IPS DF 6.9 (cell line): ENCODE data around the gene TNNT1.
A peak's percentile ranks its signal among the peaks of the same experiment; 100 is the strongest.

ENCODE experiments used
- DNase-seq: peaks from one replicate; pipeline ENCODE4 v3.0.0-alpha.2; 2013; ENCODE audit warnings: low read depth, low spot score
- H3K27ac ChIP-seq: one replicate; pipeline ENCODE4 v1.5.1; 2013; ENCODE audit warnings: low read length, control low read depth
- H3K27me3 ChIP-seq: 2 replicates; pipeline ENCODE4 v1.6.1; 2013; ENCODE audit warnings: mild to moderate bottlenecking, low read length; ENCODE audit not compliant: control insufficient read depth, insufficient read depth
- H3K36me3 ChIP-seq: 2 replicates; pipeline ENCODE4 v1.6.1; 2013; ENCODE audit warnings: low read length; ENCODE audit not compliant: control insufficient read depth, insufficient read depth
- H3K4me1 ChIP-seq: 2 replicates; pipeline ENCODE4 v1.6.1; 2013; ENCODE audit warnings: low read length; ENCODE audit not compliant: control insufficient read depth, insufficient read depth
- H3K4me3 ChIP-seq: 2 replicates; pipeline ENCODE4 v1.5.1; 2013; ENCODE audit warnings: mild to moderate bottlenecking, low read length
- H3K9me3 ChIP-seq: 2 replicates; pipeline ENCODE4 v1.6.1; 2013; ENCODE audit warnings: low read length, inconsistent platforms; ENCODE audit not compliant: control insufficient read depth, insufficient read depth
- WGBS: extraction: QIAGEN DNeasy Blood & Tissue Kit; methylation state at CpG from one replicate; pipeline ENCODE4 v1.1.7; 2013; ENCODE audit warnings: mixed read lengths, missing lambda C conversion rate; ENCODE audit not compliant: insufficient read length, insufficient coverage; 5-methylcytosine and 5-hydroxymethylcytosine counted together

TNNT1 gene, protein sequence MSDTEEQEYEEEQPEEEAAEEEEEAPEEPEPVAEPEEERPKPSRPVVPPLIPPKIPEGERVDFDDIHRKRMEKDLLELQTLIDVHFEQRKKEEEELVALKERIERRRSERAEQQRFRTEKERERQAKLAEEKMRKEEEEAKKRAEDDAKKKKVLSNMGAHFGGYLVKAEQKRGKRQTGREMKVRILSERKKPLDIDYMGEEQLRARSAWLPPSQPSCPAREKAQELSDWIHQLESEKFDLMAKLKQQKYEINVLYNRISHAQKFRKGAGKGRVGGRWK

DNA sequence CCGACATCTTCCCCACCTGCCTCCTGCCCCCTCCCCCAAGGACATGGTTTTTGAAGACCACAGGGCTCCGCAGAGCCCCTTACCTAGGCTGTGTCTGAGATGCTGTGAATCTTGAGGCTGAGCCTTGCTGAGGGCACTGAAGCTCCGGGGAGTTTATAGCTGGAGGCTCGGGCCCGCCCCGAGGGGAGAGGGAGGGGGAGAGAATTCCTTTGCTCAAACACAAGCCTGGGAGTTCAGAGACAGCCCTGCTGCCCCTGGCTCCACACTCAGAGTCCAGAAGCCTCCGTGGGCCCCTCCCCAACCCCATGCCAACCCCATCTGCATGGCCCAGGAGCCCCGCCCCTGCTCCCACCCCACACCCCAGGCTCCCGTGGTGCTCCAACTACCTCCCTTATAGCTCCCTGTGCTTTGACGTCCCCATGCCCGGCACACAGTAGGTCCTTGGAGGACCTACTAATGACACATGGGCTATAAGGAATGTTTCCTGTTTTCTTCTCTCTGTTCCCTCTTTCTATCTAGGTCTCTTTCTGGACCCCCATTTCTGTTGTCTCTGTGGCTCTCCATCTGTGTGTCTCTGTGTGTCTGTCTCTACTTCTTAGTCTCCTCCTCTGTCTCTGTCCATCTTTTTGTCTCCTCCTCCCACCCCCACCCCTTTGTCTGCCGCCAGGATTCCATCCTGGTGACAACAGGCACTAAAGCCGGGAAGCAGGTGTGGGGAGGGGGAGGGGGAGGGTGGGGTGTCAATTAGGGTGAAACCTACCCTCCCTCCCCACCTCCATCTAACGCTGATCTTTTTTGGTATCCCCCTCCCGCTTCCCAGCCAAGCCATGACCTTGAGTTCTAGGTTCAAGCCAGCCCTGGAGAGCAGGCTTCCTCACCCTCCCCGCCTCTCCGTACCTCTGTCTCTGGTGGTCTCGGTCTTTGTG lies at the start of gene TNNT1:
TSS of gene TNNT1 (minus strand) at position 129 of the 926 bp plus-strand sequence. CDS start 2,049 bp downstream, outside the sequence.
- Histone ChIP-seq H3K4me3 (peak within 1 kb of the TSS; percentile 10; the same call in 1 of the 2 replicates), H3K27me3 (no peaks in the 10 kb centered on the region), H3K4me1 (peaks cover 5% of the 10 kb centered on the region), H3K9me3 (no peaks in the 10 kb centered on the region), H3K27ac (no peak within 1 kb of the TSS), H3K36me3 (no peaks in the 10 kb centered on the region)
- no peak for DNase-seq
- no CpG with 5 or more reads among the region's 18 CpGs for WGBS

DNA sequence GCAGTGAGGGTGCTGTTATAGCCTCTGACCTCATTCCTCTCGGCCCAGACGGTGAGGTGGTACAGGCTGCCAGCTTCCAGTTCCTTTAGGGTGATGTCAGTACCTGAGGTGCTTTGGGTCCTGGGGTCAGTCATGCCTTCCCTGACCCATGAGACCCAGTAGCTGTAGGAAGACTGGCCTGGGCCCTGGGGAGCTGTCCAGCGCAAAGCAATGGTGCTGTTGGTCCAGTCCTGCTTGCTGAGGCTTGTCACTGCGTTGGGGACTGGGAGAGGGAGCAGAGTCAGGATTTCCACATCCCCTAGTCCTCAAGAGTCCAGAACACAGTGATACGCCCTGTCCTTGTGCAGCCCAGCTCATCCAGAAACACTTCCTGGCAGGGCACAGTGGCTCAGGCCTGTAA lies 49.6 kb upstream of the TNNT1 start:
- no peaks in the 10 kb centered on the region for H3K9me3 ChIP-seq
- H3K4me3 ChIP-seq, result no peak overlapping the region
- no peaks in the 10 kb centered on the region for H3K36me3 ChIP-seq
- no peak for DNase-seq
- H3K27ac ChIP-seq, result no peak overlapping the region
- no peaks in the 10 kb centered on the region for H3K4me1 ChIP-seq
- no peaks in the 10 kb centered on the region for H3K27me3 ChIP-seq
- no CpG with 5 or more reads among the region's 5 CpGs for WGBS

DNA sequence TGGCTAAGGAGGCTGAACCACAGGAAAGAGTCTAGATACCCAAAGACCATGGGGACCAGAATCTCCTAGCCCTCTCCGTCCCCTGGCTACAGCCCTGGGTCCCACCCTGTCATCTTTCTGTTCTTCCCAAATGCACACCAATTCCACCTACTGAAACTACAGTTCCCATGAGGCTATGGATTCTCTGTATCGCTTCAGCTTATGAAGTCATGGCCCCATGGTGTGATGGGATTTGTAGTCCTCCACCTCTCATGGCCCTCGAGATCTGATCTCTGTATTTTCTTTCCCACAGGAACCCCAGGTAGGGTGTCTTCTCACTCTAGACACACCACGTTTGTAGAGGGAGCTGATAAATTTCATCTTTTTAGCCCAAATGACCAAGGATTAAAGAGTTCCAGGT lies 48.5 kb upstream of the TNNT1 start:
- Histone ChIP-seq H3K27me3 (no peaks in the 10 kb centered on the region), H3K27ac (no peak overlapping the region), H3K9me3 (no peaks in the 10 kb centered on the region), H3K4me3 (no peak overlapping the region), H3K36me3 (no peaks in the 10 kb centered on the region), H3K4me1 (no peaks in the 10 kb centered on the region)
- no CpG with 5 or more reads among the region's 4 CpGs for WGBS
- DNase-seq, result no peak

DNA sequence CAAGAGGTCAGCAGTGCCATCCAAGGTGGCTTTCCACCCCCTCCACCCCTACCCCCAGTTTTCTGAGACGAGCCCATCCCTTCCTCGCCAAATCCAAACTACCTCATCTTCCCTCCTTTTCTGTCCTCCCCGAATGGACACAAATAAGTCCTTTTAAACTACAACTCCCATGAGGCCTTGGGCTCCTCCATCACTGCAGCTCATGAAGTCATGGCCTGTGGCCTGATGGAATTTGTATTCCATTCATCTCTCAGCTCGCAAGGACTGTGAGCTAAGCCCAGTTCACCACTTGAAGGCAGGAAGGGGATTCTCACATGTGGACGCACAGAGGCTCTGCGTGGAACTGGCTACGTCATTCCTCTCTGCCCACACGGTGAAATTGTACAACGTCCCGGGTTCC lies 47.8 kb upstream of the TNNT1 start:
- WGBS, result 100% methylated on average over 1 of the region's 10 CpGs
- no peaks in the 10 kb centered on the region for H3K27me3 ChIP-seq
- no peaks in the 10 kb centered on the region for H3K4me1 ChIP-seq
- no peak overlapping the region for H3K4me3 ChIP-seq
- H3K36me3 ChIP-seq, result no peaks in the 10 kb centered on the region
- no peak for DNase-seq
- no peak overlapping the region for H3K27ac ChIP-seq
- H3K9me3 ChIP-seq, result no peaks in the 10 kb centered on the region

DNA sequence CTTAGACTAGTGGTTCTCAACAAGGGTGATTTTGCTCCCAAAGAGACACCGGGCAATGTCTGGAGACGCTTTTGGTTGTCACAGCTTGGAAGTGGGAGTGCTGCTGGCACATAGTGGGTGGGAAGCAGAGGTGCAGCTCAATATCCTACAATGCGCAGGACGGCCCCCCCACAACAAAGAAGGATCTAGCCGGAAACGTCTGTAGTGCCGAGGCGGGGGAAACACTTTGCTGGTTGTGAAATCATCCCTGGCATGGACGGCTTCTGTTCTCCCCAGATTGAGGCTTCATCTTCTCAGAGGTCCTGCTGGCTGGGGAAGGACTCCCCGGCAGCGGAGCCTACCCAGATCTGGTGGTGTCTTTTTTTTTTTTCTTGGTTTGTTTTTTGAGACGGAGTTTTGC lies 44.5 kb upstream of the TNNT1 start:
- DNase-seq, result no peak
- no CpG with 5 or more reads among the region's 12 CpGs for WGBS
- H3K4me3 ChIP-seq, result no peak overlapping the region
- H3K27ac ChIP-seq, result no peak overlapping the region
- no peaks in the 10 kb centered on the region for H3K9me3 ChIP-seq
- H3K4me1 ChIP-seq, result no peaks in the 10 kb centered on the region
- H3K27me3 ChIP-seq, result no peaks in the 10 kb centered on the region
- no peaks in the 10 kb centered on the region for H3K36me3 ChIP-seq

DNA sequence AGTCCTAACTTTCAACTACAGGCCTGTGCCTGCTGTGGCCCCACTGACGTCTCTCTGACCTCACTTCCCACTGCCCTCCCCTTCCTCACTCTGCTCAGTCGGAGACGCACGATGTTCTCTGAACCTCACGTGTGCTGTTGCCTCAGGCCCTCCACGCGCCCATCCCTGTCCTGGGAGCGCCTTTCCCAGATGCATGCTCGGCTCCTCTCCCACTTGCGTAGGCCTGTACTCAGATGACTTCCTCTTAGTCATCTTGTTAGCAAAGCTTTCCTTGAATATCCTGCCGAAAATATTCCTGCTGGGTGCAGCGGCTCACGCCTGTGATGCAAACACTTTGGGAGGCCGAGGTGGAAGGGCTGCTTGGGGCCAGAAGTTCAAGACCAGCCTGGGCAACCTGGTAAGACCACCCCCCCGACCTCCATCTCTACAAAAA lies 40.4 kb upstream of the TNNT1 start:
- WGBS, result no CpG with 5 or more reads among the region's 15 CpGs
- DNase-seq, result no peak
- Histone ChIP-seq H3K4me3 (no peak overlapping the region), H3K27ac (no peak overlapping the region), H3K27me3 (no peaks in the 10 kb centered on the region), H3K4me1 (no peaks in the 10 kb centered on the region), H3K36me3 (no peaks in the 10 kb centered on the region), H3K9me3 (no peaks in the 10 kb centered on the region)

DNA sequence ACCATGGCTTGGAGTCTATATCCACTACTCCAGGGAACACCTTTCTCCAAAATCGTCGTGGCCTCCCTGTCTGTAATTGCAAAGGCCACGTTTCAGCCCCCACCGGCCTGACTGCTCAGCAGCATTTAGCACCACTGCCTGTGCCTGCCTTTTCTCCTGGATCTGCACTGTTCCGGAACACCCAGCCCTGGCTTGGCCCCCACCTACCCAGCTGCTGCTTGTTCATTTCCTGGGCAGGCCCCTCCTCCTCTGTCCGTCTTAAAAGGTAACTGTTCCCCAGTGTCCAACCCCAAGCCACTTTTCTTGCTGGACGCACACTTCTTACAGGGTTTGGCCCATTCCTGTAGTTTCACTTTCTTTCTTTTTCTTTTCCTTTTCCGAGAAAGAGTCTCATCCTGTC lies 39.6 kb upstream of the TNNT1 start:
- no peak overlapping the region for H3K27ac ChIP-seq
- H3K4me3 ChIP-seq, result no peak overlapping the region
- no peaks in the 10 kb centered on the region for H3K36me3 ChIP-seq
- no peaks in the 10 kb centered on the region for H3K27me3 ChIP-seq
- WGBS, result no CpG with 5 or more reads among the region's 8 CpGs
- no peaks in the 10 kb centered on the region for H3K9me3 ChIP-seq
- no peak for DNase-seq
- no peaks in the 10 kb centered on the region for H3K4me1 ChIP-seq

DNA sequence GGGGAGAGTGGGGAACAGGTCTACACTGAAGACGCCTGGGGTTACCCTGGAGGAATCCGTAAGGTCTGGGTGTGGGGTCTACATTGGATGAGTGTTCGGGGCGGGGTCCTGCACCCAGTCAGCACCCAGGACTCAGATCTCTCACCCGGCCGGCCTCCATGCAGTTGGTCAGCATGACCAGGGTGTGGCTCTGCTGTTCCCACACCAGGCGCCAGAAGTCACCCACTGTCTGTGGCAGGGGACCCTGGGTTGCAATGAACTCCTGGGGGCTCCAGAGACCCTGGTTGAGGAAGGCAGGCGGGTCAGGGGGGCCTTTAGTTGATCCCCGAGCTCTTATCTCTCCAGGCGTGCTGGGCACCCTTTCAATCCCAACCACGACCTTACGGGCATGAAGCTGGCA lies 37.1 kb upstream of the TNNT1 start:
- no peak overlapping the region for H3K27ac ChIP-seq
- no peaks in the 10 kb centered on the region for H3K36me3 ChIP-seq
- H3K4me1 ChIP-seq, result no peaks in the 10 kb centered on the region
- no peak for DNase-seq
- no peak overlapping the region for H3K4me3 ChIP-seq
- H3K9me3 ChIP-seq, result no peaks in the 10 kb centered on the region
- H3K27me3 ChIP-seq, result no peaks in the 10 kb centered on the region; the same call in 1 of the 2 replicates
- no CpG with 5 or more reads among the region's 12 CpGs for WGBS

DNA sequence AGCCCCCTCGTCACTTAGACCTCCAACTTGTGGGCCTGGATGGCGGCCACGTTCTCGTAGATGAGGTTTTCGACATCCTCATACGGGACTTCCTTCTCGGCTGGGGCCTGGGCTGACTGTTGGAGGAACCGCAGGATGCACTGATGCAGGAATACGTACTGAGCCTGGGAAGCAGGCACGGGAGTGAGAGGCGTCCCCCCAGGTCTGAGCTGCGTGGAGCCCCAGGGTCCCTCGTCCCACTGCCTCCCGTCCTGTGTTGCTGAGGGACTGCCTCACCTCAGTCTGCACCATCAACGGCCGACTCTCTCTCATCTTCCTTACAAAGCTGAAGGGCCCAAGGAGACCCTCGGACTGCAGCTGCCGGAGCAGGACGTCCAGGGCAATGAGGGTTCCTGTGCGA lies 32.7 kb upstream of the TNNT1 start:
- peaks cover 4% of the 10 kb centered on the region; the same call in 1 of the 2 replicates for H3K27me3 ChIP-seq
- H3K9me3 ChIP-seq, result no peaks in the 10 kb centered on the region
- WGBS, result no CpG with 5 or more reads among the region's 20 CpGs
- H3K4me1 ChIP-seq, result no peaks in the 10 kb centered on the region
- no peaks in the 10 kb centered on the region for H3K36me3 ChIP-seq
- DNase-seq, result no peak
- no peak overlapping the region for H3K27ac ChIP-seq
- H3K4me3 ChIP-seq, result no peak overlapping the region

DNA sequence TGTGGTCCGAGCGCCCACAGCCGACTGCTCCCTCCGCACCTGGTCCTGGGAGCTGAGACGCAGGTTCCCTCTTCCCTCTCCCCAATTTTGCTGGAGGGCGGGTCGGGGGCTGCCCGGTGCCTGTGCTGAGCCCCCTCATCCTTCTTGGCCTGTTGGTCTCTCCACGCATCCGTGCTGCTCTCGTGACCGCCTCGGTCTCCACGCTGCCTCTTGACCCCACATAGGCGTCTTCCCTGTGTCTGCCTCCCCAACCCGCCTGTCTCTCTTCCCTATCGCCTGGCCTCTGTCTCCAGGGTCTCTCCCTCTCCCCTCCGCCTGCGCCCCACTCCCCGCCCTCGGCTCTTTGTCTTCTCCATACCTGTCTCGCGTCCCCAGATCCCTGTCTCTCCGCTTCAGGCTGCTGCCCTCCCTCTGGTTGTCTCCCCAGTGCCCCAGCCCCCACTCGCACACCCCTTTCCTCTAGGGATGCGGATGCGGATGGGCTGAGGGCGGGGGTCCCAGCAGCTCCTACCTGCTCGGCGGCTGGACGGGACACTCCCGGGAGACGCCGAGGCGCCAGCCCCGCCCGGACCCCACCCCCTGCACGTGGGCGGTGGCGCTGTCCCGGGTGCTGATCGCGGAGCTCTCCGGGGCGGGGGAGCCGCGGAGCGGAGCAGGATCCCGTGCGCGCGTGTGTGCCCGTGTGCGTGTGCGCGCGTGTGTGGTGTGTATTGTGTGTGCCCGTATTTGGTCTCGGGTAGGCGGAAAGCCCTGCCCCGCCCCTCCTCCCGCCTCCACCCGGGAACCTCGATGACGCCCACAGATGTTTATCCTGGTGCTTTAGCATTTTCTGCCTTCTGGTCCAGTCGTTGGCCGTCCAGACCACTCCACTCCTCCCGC lies 30.8 kb upstream of the TNNT1 start, which contains the start of gene SYT5:
TSS of gene SYT5 (minus strand) at position 684 of the 879 bp plus-strand sequence. CDS start 1,248 bp downstream, outside the sequence.
- Histone ChIP-seq H3K9me3 (no peaks in the 10 kb centered on the region), H3K36me3 (no peaks in the 10 kb centered on the region), H3K4me3 (peak within 1 kb of the TSS; percentile 46; the same call in 1 of the 2 replicates), H3K27ac (no peak within 1 kb of the TSS), H3K4me1 (no peaks in the 10 kb centered on the region), H3K27me3 (peaks cover 4% of the 10 kb centered on the region; the same call in 1 of the 2 replicates)
- no peak for DNase-seq
- no CpG with 5 or more reads among the region's 68 CpGs for WGBS
